HG02571 (cell line): ENCODE measurements around the gene GATA1.

Experiments
- ATAC-seq: cut with Tn5 transposase; IDR thresholded peaks from one replicate; pipeline ENCODE4 v1.9.1; 2021; ENCODE audit warnings: mild to moderate bottlenecking, moderate library complexity; ENCODE audit not compliant: unreplicated experiment

GATA1 gene

GRCh38 chrX:48784726-48785125, 1.7 kb upstream of the GATA1 start:
- ATAC-seq, result no peak

DNA sequence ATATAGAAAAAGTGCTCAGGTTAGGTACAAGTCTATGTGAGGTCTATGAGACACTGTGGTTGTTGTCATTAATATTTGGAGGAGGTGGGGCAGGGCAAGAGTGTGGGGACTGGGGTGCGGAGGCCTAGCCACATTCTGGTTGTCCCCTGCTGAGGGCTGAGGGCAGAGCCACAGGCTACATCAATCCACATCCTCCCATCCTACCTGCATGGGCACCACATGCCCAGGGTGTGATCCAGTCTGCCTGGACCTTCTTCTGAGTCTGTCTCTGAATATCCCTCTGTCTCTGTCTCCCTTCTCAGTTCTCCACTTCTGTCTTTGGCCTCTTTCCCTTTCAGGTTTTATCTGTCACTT, 1.2 kb upstream of the GATA1 start:
- no peak for ATAC-seq

- no peak for ATAC-seq
Observed at GRCh38 chrX:48785540-48786214, 713 bp upstream of the GATA1 start.

- ATAC-seq, result no peak
Observed at GRCh38 chrX:48786825-48787504, 575 bp downstream of the GATA1 start.

DNA sequence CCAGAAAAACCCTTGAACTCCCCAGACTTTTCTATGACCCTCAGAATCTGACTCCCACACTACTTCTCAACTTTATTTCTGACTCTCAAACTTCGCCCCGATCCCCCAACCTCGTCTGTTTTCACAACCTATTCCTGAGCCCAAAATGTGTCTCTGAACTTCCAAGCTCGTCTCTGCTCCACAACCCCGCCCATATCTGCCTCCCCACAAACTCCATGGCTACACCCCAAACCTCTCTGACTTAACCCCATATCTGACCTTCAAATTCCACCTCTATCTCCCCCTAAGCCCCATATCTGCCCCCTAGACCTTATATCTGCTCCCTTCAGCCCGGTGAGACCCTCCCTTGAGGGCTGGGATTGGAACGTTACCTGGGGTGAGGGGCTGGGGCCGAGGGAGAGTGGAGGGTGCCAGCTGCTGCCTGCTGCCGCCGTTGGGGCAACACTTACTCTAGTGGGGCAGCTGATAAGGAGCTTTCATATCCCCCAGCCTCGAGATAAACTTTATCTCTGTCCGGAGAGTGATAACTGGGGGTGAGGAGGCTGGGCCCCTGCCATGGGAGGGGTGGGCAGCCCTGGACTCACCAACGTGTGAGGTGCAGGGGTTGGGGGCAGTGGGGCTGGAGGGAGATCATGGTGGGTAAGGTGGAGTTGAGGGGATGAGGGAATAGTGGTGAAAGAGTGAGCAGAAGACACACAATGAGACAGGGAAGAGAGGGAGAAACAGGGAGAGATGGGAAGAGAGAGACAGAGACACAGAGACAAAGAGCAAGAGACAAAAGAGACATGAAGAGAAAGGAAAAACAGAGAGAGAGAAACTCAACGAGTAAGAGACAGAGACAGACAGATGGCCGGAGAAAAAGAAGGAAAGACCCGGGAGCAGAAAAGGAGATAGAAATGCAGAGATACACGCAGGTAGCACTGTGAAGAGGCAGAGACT, 1.4 kb downstream of the GATA1 start:
- no peak for ATAC-seq

DNA sequence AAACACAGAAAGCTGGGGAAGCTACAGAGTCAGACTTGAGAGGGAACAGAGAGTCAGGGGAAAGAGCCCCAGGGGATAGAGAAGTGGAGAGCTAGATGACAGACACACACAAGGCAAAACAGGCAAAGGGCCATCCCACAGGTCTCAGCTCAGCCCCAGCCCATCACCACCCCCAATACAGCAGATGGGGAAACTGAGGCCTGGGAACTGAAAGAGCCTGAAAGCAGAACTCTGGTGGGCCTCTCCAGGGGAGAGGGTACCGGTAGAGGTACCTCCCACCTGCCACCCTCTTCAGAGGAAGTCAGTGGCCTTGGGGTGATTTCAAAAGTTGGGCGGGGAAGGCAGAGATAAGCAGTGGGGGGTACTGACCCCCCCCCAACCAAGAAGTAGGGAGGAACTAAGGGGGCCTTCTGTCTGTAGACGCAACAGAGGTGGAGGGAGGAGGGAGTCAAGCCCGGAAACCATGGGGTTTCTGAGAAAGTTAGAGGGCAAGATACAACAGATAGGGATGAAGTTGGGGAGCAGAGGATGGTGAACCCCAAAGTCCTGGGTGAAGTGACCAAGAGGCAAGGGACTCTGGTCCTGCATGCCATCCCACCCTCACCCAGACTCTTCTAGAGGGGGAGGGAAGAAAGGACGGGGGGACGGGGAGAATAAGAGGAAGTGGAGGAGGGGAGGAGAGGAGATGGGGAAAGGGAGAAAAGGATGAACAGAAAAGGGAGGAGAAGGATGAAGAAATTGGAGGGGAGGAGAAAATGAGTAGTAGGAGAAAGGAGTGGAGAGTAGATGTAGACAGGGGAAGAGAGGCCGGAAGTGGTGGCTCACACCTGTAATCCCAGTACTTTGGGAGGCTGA, 3.2 kb downstream of the GATA1 start:
- ATAC-seq, result no peak

- no peak for ATAC-seq
Observed at GRCh38 chrX:48790477-48790876, 4.1 kb downstream of the GATA1 start.

DNA sequence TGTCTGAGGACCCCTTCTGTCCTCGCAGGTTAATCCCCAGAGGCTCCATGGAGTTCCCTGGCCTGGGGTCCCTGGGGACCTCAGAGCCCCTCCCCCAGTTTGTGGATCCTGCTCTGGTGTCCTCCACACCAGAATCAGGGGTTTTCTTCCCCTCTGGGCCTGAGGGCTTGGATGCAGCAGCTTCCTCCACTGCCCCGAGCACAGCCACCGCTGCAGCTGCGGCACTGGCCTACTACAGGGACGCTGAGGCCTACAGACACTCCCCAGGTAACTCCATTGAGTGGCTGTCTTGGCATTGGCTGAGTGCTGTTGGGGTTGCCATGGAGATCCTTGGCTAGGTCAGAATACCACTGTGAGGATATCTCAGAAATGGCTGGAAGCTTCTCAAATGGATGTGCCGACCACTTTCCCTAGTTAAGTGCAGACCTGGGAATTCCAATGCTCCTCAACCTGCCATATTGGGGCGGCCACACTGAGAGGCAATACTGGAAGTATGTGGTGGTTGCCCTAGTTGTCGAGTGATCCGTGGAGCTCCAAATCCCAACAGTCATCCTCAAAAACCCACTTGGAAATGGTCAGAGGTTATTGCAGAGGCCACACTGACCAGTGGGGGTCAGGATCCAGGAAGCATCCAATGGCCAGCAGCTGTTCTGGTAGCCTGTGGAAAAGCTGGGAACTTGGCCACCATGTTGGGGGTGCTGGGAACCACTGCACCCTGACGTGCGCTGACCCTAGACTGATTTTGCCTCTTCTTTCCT, 4.9 kb downstream of the GATA1 start:
- ATAC-seq, result no peak

DNA sequence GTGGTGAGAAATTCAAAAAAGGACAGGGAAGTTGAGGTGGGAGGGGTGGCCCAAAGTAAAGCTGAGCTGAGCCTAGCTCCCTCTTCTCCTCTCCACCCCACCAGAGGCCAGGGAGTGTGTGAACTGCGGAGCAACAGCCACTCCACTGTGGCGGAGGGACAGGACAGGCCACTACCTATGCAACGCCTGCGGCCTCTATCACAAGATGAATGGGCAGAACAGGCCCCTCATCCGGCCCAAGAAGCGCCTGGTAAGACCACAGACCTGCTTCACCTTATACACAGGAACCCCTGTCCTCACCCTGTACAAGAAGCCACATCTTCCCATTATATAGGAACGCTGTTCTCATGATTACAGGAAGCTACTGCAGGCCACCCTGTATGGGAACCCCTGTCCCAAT, 5.8 kb downstream of the GATA1 start:
- no peak for ATAC-seq

DNA sequence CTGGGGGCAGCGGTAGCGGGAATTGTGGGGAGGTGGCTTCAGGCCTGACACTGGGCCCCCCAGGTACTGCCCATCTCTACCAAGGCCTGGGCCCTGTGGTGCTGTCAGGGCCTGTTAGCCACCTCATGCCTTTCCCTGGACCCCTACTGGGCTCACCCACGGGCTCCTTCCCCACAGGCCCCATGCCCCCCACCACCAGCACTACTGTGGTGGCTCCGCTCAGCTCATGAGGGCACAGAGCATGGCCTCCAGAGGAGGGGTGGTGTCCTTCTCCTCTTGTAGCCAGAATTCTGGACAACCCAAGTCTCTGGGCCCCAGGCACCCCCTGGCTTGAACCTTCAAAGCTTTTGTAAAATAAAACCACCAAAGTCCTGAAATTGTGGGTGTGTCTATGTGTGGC, 7.5 kb downstream of the GATA1 start:
- ATAC-seq, result no peak

DNA sequence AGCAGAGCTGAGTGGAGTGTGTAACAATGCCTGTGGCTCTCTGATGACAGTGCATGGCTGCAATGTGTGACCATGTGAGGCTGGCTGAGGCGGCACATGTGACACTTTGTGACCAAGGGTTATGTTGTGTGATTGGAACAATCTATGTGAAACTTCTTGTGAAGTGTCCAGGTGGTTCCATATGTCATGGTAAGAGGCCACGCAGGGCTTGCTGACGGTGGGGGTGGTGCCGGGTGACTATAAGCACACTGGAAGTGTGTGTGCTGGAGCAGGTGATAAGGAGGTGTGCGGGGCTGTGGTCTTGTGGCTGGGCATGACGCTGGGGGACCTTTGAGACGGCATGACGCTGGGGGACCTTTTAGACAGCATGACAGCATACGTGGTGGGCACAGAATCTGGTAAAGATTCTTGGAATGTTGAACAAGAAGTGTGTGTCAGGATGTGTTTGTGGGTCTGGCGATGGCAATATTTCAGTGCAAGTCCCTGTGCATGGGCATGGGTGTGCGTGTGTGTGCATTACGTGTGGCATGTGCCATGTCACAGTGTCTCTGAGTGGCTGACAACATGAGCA, 8.0 kb downstream of the GATA1 start:
- no peak for ATAC-seq

DNA sequence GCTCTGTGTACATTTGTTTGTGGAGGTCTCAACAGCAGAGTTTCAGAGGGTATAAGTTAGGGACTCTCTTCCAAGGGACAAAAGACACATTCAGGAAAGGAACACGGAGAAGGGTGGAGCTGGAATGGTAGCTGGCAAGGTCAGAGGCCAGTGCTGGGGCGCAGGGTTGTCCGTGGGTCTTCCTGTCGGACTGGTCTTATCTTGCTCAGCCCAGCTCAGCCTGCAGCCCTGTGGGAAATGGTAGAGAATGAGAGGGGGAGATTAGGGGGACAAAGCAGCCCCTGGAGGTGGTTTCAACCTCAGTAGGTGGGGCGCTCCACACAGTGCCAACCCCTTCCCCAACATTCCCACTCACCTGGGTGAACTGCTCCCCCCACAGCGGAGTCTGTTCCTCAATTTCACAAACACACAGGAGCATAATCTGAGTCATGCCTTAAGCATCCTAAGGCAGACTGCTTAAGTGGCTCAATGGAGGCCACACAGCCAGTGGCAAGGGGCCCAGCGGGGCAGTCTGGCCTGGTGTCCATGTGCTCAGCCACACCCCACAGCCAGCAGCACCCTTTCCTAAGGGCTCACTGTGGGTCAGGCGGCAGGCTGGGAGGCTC, 8.6 kb downstream of the GATA1 start:
- no peak for ATAC-seq

GRCh38 chrX:48798318-48798717, 11.9 kb downstream of the GATA1 start:
- no peak for ATAC-seq

DNA sequence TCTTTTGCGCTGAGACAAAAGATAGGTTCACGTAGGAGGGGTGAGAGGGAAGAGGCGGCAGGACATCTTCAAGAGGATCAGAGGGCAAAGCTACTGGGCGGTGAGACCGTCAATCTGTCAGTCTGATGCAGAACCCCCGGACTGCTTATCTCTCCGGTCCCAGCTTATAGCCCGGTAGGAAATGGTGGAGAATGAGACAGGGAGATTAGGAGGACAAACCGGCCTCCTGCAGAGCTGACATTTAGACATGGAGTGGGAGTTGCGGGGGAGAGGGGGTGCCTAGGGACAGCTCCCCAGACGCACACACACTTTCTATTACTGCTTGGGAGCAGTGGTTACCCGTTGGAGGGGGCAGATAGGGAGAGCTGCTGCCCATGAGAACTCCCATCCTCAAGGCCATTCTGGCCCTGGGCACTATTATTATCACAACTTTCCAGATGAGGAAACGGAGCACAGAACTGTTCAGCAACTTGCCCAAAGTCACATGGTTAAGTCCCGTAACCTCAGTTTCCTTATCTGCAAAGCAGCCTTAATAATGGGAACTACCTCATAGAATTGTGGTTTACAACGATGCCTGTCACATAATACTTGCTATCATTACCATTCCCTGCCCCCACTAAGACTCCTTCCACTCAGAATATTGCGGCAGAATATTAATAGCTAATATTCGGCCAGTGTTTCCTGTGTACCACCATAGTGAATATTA, 14.3 kb downstream of the GATA1 start:
- no peak for ATAC-seq

DNA sequence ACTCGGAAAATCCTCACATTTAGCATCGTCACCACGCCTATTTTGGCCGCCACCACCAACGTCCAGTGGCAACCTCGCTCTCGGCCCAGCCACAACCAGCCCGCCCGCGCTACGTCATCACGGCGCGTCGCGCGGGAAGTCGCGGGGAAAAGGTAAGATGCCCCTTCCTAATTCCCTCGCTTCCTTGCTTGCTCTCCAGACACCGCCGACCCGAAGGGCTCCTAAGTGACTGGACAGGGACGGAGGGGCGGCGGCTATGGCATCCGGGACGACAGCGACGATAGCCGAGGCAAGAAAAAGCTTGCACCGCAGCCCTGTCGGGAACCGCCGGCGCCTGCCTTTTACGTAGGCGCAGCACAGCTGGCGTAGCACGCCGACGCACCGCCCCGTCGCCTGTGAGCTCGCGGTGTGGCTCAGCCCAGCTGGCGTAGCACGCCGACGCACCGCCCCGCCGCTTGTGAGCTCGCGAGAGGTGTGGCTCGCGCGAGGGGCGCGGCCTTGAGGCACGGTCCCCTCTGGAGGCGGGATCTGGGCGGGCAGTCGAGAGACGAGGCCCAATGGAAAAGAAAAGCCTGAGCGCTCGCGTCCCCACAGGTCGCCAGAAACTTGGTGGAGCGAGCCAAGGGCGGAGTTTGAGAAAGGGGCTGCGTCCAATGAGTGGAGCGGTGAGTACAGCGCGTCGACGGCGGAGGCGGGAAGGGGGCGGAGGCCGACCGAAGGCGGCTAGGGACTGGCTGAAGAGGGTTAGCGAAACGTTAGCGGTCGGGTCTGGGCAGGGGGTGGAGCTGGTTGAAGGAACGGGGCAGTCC, 15.1 kb downstream of the GATA1 start, which contains the start of gene HDAC6:
Gene HDAC6, plus strand, starts transcription at position 788 of the 809 bp plus-strand sequence. CDS start 626 bp downstream, outside the sequence.
- peak; percentile 83 for ATAC-seq

DNA sequence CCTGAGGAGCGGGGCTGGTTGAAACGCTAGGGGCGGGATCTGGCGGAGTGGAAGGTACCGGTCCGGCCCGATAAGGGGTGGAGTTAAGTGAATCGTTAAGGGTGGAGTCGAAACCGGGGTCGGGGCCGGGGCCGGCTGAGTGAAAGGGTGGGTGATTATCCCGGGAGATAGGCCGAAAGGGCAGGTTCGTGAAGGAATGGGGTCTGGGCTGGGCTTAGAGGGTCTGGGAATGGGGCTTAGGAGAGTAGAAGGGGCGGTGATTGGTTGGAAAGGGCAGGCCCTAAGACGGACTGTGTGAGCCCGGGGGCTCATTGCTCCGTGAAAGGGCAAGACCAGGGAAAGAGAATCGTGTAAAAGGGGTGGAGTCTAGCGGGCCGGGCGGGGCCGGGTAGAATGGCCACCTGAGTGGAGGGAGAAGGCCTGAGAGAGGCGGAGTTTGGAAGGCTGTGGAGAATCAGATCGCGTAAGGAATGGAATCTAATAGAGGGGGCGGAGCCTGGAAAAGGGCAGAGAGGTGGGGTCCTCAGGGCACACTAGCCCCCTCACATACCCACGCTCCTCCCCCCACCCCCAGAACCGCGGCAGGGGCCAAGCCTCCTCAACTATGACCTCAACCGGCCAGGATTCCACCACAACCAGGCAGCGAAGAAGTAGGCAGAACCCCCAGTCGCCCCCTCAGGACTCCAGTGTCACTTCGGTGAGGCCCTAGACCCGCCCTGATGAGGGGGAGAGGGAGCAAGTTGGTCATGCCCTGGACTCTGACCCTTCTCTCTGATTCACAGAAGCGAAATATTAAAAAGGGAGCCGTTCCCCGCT, 15.9 kb downstream of the GATA1 start:
- peak; percentile 39 for ATAC-seq

DNA sequence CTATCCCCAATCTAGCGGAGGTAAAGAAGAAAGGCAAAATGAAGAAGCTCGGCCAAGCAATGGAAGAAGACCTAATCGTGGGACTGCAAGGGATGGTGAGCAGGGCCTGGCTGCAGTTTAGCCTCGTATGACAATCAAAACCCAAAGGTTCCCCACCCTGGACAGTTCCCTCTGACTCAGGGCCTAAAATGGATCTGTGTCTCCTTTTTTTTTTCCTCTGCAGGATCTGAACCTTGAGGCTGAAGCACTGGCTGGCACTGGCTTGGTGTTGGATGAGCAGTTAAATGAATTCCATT, 16.5 kb downstream of the GATA1 start:
- ATAC-seq, result no peak
